Suprapubic skin (tissue), 4 donors: Measurements from ENCODE around the gene APPBP2. TPM values are rescaled to one million over a fixed set of nuclear protein-coding genes. Genes with fewer than 3 reads are reported as not detected.

Experiments
- DNase-seq, 2 donors: peaks; one replicate each; pipeline ENCODE4 v3.0.0-alpha.2; 2019; ENCODE audit warnings: low spot score in 2 of 2
- H3K27ac ChIP-seq: fragments of 200-600 bp; sonication (generic); one replicate; pipeline ENCODE4 v1.5.1; 2019
- H3K27me3 ChIP-seq: fragments of 200-600 bp; sonication (generic); one replicate; pipeline ENCODE4 v1.5.1; 2019
- H3K36me3 ChIP-seq: fragments of 200-600 bp; sonication (generic); one replicate; pipeline ENCODE4 v1.5.1; 2019
- H3K4me1 ChIP-seq: fragments of 200-600 bp; sonication (generic); one replicate; pipeline ENCODE4 v1.5.1; 2019
- H3K4me3 ChIP-seq: fragments of 200-600 bp; sonication (generic); one replicate; pipeline ENCODE4 v1.5.1; 2019; ENCODE audit warnings: mild to moderate bottlenecking
- H3K9me3 ChIP-seq: fragments of 200-600 bp; sonication (generic); one replicate; pipeline ENCODE4 v1.5.1; 2019
- EP300 ChIP-seq: sonication (generic); formaldehyde crosslinking; IDR thresholded peaks from one replicate; pipeline ENCODE4 v1.6.1; 2017; ENCODE audit warnings: antibody characterized with exemption
- POLR2A ChIP-seq, 2 donors: fragments of 450-650 bp; IDR thresholded peaks; one replicate each; pipeline ENCODE4 v1.6.1; 2017; ENCODE audit warnings: antibody characterized with exemption in 2 of 2, mild to moderate bottlenecking in 2 of 2, moderate library complexity in 2 of 2
- POLR2AphosphoS5 ChIP-seq, 3 donors: sonication (generic); formaldehyde crosslinking; IDR thresholded peaks; one replicate each; pipeline ENCODE4 v1.6.1; 2017; ENCODE audit warnings: antibody characterized with exemption in 3 of 3
- WGBS: methylation state at CpG from one replicate; pipeline ENCODE4 v1.1.5; 2018; 5-methylcytosine and 5-hydroxymethylcytosine counted together
- total RNA-seq, 4 donors: library from RNA; depleted of rRNA; stranded (reverse); fragments of >200 nt; gene quantifications; one replicate each; pipeline ENCODE4 v1.1.0, GENCODE V29; 2016
- TF ChIP-seq, protein P1 (sequence below), 2 donors: fragments of 200-600 bp in 1 of 2; fragments of 450-650 bp in 1 of 2; sonication (generic) in 1 of 2; IDR thresholded peaks; one replicate each; pipeline ENCODE4 v1.5.1; 2016 to 2019; ENCODE audit warnings: antibody characterized with exemption in 2 of 2, mild to moderate bottlenecking in 1 of 2, moderate library complexity in 1 of 2

APPBP2 gene
- total RNA-seq, 4 donors from 2014 or later: 15.4 to 26.3 (median 17.8) TPM

DNA sequence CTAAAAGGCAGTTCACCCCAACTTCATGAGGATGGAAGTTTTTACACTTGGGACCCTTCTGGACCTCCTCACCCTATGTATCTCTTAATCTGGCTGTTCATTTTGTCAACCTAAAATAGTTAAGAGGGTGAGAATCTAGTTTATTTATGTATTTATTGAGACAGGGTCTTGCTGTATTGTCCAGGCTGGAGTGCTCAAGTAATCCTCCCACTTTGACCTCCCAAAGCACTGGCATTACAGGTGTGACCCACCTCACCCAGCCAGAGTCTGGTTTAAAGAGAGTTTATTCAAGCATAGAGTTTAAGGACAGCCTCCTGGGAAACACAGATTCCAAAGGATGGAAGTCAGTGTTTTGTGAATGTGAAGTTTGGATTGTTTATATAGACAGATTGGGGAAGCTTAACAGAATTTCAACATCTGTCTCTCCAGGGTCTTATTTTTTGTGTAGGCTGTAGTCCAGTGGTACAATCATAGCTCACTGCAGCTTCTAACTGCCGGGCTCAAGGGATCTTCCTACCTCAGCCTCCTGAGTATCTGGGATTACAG, 8.0 kb upstream of the APPBP2 start:
- no peak for DNase-seq
- Histone ChIP-seq H3K36me3 (no peaks in the 10 kb centered on the region), H3K9me3 (no peaks in the 10 kb centered on the region), H3K27me3 (no peaks in the 10 kb centered on the region), H3K27ac (no peak overlapping the region), H3K4me1 (no peaks in the 10 kb centered on the region), H3K4me3 (no peak overlapping the region)
- no peak for TF ChIP-seq POLR2A (IDR thresholded peaks at IDR 0.05)
- TF ChIP-seq POLR2AphosphoS5 (IDR thresholded peaks at IDR 0.05): no peak
- TF ChIP-seq EP300: no peak
- TF ChIP-seq, protein P1, sequence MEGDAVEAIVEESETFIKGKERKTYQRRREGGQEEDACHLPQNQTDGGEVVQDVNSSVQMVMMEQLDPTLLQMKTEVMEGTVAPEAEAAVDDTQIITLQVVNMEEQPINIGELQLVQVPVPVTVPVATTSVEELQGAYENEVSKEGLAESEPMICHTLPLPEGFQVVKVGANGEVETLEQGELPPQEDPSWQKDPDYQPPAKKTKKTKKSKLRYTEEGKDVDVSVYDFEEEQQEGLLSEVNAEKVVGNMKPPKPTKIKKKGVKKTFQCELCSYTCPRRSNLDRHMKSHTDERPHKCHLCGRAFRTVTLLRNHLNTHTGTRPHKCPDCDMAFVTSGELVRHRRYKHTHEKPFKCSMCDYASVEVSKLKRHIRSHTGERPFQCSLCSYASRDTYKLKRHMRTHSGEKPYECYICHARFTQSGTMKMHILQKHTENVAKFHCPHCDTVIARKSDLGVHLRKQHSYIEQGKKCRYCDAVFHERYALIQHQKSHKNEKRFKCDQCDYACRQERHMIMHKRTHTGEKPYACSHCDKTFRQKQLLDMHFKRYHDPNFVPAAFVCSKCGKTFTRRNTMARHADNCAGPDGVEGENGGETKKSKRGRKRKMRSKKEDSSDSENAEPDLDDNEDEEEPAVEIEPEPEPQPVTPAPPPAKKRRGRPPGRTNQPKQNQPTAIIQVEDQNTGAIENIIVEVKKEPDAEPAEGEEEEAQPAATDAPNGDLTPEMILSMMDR (IDR thresholded peaks at IDR 0.05): no peak
- 92% methylated on average over 1 of the region's 1 CpG for WGBS

DNA sequence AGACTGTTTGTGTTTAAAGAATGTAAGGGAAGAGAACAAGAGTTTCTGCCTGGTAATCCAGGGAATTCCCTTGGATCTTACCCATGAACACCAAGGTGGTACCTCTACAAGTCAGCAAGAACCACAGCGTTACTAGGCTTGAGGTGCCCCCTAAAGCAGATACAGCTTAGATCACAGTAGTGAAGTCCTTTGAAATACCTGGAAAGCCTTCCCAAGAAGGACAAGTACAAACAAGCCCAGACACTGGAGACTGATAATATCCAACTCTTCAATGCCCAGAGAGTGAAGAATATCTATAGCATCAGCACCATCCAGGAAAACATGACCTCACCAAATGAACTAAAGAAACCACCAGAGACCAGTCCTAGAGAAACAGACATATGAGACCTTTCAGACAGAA, 3.8 kb upstream of the APPBP2 start:
- Histone ChIP-seq H3K4me3 (no peak overlapping the region), H3K27me3 (no peaks in the 10 kb centered on the region), H3K9me3 (no peaks in the 10 kb centered on the region), H3K4me1 (peaks cover 7% of the 10 kb centered on the region), H3K36me3 (no peaks in the 10 kb centered on the region), H3K27ac (no peak overlapping the region)
- no peak for DNase-seq
- 69% methylated on average over 1 of the region's 1 CpG for WGBS
- TF ChIP-seq, protein P1 (IDR thresholded peaks at IDR 0.05): no peak
- TF ChIP-seq POLR2A (IDR thresholded peaks at IDR 0.05): no peak

DNA sequence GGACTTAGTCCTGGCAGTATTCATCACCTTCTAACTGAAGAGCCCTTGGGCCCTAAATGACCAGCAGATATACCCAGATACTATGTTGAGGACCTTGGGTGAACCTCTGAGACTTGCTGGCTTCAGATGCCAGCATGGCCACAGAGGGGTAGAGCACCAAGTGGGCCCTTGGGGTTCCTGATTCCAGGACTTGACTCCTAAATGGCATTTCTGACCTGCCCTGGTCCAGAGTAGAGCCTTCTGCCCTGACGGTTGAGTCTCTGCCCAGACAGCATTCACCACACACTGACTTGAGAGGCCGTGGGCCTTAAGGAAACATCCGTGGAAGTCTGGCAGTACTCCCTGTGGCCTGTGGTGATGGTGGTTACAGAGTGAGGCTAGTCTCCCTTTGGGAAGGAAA, 2.8 kb upstream of the APPBP2 start:
- DNase-seq: no peak
- Histone ChIP-seq H3K27me3 (no peaks in the 10 kb centered on the region), H3K36me3 (no peaks in the 10 kb centered on the region), H3K4me3 (no peak overlapping the region), H3K27ac (no peak overlapping the region), H3K4me1 (peaks cover 12% of the 10 kb centered on the region), H3K9me3 (no peaks in the 10 kb centered on the region)
- WGBS: 88% methylated on average over 3 of the region's 3 CpGs
- no peak for TF ChIP-seq EP300
- TF ChIP-seq POLR2A (IDR thresholded peaks at IDR 0.05): no peak
- TF ChIP-seq, protein P1 (IDR thresholded peaks at IDR 0.05): no peak
- no peak for TF ChIP-seq POLR2AphosphoS5 (IDR thresholded peaks at IDR 0.05)

DNA sequence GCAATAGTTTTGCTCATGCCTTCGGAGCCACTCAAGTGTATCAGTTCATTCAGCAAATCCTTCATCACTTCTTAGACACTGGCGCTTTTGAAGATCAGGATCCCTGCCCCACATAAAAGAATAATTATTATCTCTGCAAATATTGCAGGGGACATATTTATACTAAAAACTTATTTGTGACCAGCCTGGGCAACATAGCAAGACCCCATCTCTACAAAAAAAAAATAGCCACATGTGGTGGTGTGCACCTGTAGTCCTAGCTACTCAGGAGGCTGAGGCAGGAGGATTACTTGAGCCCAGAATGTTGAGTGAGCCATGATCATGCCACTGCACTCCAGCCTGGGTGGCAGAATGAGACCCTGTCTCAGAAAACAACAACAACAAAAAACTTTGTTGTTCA, 1.7 kb upstream of the APPBP2 start:
- DNase-seq: no peak
- 100% methylated on average over 2 of the region's 2 CpGs for WGBS
- Histone ChIP-seq H3K27ac (no peak overlapping the region), H3K36me3 (no peaks in the 10 kb centered on the region), H3K9me3 (no peaks in the 10 kb centered on the region), H3K27me3 (no peaks in the 10 kb centered on the region), H3K4me3 (no peak overlapping the region), H3K4me1 (peaks cover 23% of the 10 kb centered on the region)
- TF ChIP-seq POLR2A (IDR thresholded peaks at IDR 0.05) (no peak), POLR2AphosphoS5 (IDR thresholded peaks at IDR 0.05) (no peak), EP300 (no peak)
- TF ChIP-seq, protein P1 (IDR thresholded peaks at IDR 0.05): no peak

DNA sequence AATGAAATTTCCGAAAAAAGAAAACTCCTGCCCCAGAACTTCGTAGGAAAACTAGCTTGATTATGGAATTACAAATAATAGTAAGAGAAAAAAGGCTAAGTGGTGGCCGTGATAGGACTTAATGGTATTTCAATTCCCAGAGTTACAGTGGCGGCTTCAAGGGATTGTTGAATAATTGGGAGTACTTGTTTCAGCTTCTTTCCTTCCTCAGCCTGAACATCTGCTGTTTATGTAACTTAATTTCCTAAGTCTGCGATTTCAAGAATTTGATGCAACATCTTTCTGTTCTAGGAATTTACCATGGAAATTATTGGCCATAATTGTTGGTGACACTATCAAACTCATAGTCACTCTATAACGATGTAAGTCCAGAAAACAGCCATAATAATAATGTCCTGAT, 684 bp upstream of the APPBP2 start:
- Histone ChIP-seq H3K9me3 (no peaks in the 10 kb centered on the region), H3K27me3 (no peaks in the 10 kb centered on the region), H3K4me3 (peak overlapping the region; percentile 77), H3K4me1 (peaks cover 33% of the 10 kb centered on the region), H3K27ac (peak overlapping the region; percentile 99), H3K36me3 (no peaks in the 10 kb centered on the region)
- DNase-seq: no peak
- 13% methylated on average over 6 of the region's 6 CpGs for WGBS
- TF ChIP-seq POLR2A (IDR thresholded peaks at IDR 0.05): no peak
- TF ChIP-seq POLR2AphosphoS5 (IDR thresholded peaks at IDR 0.05): no peak
- TF ChIP-seq EP300: no peak
- TF ChIP-seq, protein P1 (IDR thresholded peaks at IDR 0.05): no peak
